ENCODE measurements around the gene ENPP6.

Gene ENPP6

DNA sequence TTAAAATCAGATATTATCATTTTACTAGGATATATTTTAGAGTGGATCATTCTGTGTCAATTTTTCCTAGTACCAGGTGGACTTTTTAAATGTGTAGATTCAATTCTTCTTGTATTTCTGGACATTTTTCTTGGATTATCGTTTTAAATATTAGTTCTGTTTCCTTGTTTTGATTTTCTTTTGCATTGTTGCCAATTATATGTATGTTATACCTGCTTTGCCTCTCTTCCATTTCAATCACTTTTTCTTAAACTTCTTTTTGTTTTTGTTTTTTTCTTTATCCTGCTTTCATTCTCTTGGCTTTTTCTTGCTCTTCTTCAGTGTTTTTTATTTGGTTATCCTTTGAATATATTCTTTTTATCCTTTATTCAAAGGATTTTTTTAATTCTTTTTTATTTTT, 171.5 kb downstream of the ENPP6 start:
- Histone ChIP-seq H3K9me3 (ENCODE audit: low read depth, low read length) (peaks cover 5% of the 10 kb centered on the region; the same call in 1 of the 2 replicates), H3K4me3 (no peak overlapping the region), H3K36me3 (ENCODE audit: insufficient read depth, low read length) (no peaks in the 10 kb centered on the region), H3K27ac (no peak overlapping the region), H3K9ac (ENCODE audit: insufficient read length) (no peak overlapping the region)
- DNase-seq (ENCODE audit: low read depth, low spot score) = no peak
- no peak for TF ChIP-seq FOXP2 (optimal IDR thresholded peaks at IDR 0.05; ENCODE audit: control extremely low read depth, extremely low read length, insufficient read depth)
- TF ChIP-seq POLR2AphosphoS5 (IDR thresholded peaks at IDR 0.05; ENCODE audit: borderline replicate concordance, low read depth, low read length) = no peak
- no peak for TF ChIP-seq EZH2 (IDR thresholded peaks at IDR 0.05)

GRCh38 chr4:184041156-184041555, 176.5 kb downstream of the ENPP6 start:
- Histone ChIP-seq H3K36me3 (ENCODE audit: insufficient read depth, low read length) (no peaks in the 10 kb centered on the region), H3K4me3 (no peak overlapping the region), H3K27ac (no peak overlapping the region), H3K9ac (ENCODE audit: insufficient read length) (no peak overlapping the region), H3K9me3 (ENCODE audit: low read depth, low read length) (peaks cover 4% of the 10 kb centered on the region; the same call in 1 of the 2 replicates)
- no peak for TF ChIP-seq POLR2AphosphoS5 (IDR thresholded peaks at IDR 0.05; ENCODE audit: borderline replicate concordance, low read depth, low read length)
- DNase-seq (ENCODE audit: low read depth, low spot score) = no peak

- Histone ChIP-seq H3K9ac (ENCODE audit: insufficient read length) (no peak overlapping the region), H3K36me3 (ENCODE audit: insufficient read depth, low read length) (no peaks in the 10 kb centered on the region), H3K9me3 (ENCODE audit: low read depth, low read length) (no peaks in the 10 kb centered on the region), H3K27ac (no peak overlapping the region), H3K4me3 (no peak overlapping the region)
- no peak for DNase-seq (ENCODE audit: low read depth, low spot score)
- TF ChIP-seq POLR2AphosphoS5 (IDR thresholded peaks at IDR 0.05; ENCODE audit: borderline replicate concordance, low read depth, low read length) = no peak
- no peak for TF ChIP-seq FOXP2 (optimal IDR thresholded peaks at IDR 0.05; ENCODE audit: control extremely low read depth, extremely low read length, insufficient read depth)
- no peak for TF ChIP-seq EZH2 (IDR thresholded peaks at IDR 0.05)
Measured at GRCh38 chr4:184039963-184040383, 177.7 kb downstream of the ENPP6 start.

Data from SK-N-MC (cell line).